ENCODE results near the gene VCX2.
"Not testable (repeated sequence)": the region's sequence is repeated elsewhere in the genome, so short reads cannot be mapped to it uniquely, and the experiment has no call there.

The VCX2 gene

GRCh38 chrX:8122538-8122937, 48.5 kb downstream of the VCX2 start:
- no peak for DNase-seq (ENCODE audit: low read depth in 2 of 2)

GRCh38 chrX:8121391-8121790, 49.7 kb downstream of the VCX2 start:
- DNase-seq (ENCODE audit: low read depth in 2 of 2) = not testable (repeated sequence)

Data from fibroblast of skin of left biceps (primary cell).